Panc1 (cell line): Measurements from ENCODE around the gene GDF10. TPM values are rescaled to one million over a fixed set of nuclear protein-coding genes. Genes with fewer than 3 reads are reported as not detected.

Source experiments
- ATAC-seq: fragments of 200-7000 bp; cut with Tn5 transposase; 2 replicates; pipeline ENCODE4 v1.9.1; 2020; ENCODE audit warnings: mild to moderate bottlenecking, moderate library complexity
- BruUV-seq: library from RNA; stranded (reverse); fragments of 400-500 nt; replicated peaks from 2 replicates; lab custom pipeline; 2021; lab: Mats Ljungman, UMichigan
- CTCF ChIA-PET: fragments of 300-600 bp; sonication (Branson Sonifier 250); formaldehyde crosslinking; loops from one replicate; lab custom pipeline; 2022; ENCODE audit warnings: antibody characterized with exemption; lab: Charles Lee
- POLR2A ChIA-PET: fragments of 300-600 bp; sonication (Branson Sonifier 250); formaldehyde crosslinking; loops from one replicate; lab custom pipeline; 2022; ENCODE audit warnings: antibody characterized with exemption; lab: Charles Lee
- DNase-seq: peaks from one replicate; pipeline ENCODE4 v3.0.0-alpha.2; 2010; ENCODE audit warnings: low read depth, low spot score
- H3K27ac ChIP-seq: 2 replicates; pipeline ENCODE4 v1.5.1; 2011; ENCODE audit warnings: mild to moderate bottlenecking, low read length, inconsistent platforms
- H3K27me3 ChIP-seq: fragments of 200-500 bp; sonication (Bioruptor generic); 2 replicates; pipeline ENCODE4 v1.6.0; 2014; ENCODE audit warnings: low read length, inconsistent platforms; ENCODE audit not compliant: control insufficient read depth, insufficient read depth
- H3K36me3 ChIP-seq: fragments of 200-500 bp; sonication (Bioruptor generic); 2 replicates; pipeline ENCODE4 v1.5.1; 2014; ENCODE audit warnings: inconsistent platforms, mild to moderate bottlenecking, low read length, moderate library complexity; ENCODE audit not compliant: control insufficient read depth, insufficient read depth
- H3K4me1 ChIP-seq: 2 replicates; pipeline ENCODE4 v1.5.1; 2011; ENCODE audit warnings: inconsistent platforms, mild to moderate bottlenecking, low read length, moderate library complexity; ENCODE audit not compliant: control insufficient read depth, insufficient read depth
- H3K4me3 ChIP-seq, 2 experiments: 2 replicates each; pipeline ENCODE4 v1.5.1; 2011 to 2012; ENCODE audit warnings: low read depth in 2 of 2, low read length in 2 of 2, mild to moderate bottlenecking in 2 of 2, inconsistent platforms in 1 of 2, moderate library complexity in 1 of 2
- H3K9me3 ChIP-seq: fragments of 200-500 bp; sonication (Bioruptor generic); 2 replicates; pipeline ENCODE4 v1.5.1; 2014; ENCODE audit warnings: low read depth, mild to moderate bottlenecking, inconsistent platforms, low read length, moderate library complexity; ENCODE audit not compliant: control insufficient read depth, insufficient read depth
- POLR2AphosphoS5 ChIP-seq: IDR thresholded peaks from 2 replicates; pipeline ENCODE4 v1.6.1; 2012; ENCODE audit warnings: mild to moderate bottlenecking, low read depth, low read length, moderate library complexity
- SIN3A ChIP-seq: IDR thresholded peaks from 2 replicates; pipeline ENCODE4 v1.6.1; 2012; ENCODE audit warnings: low read depth, mild to moderate bottlenecking, low read length, moderate library complexity, borderline replicate concordance; ENCODE audit not compliant: insufficient read depth
- TCF7L2 ChIP-seq: IDR thresholded peaks from 2 replicates; pipeline ENCODE4 v1.6.1; 2011; ENCODE audit warnings: mild to moderate bottlenecking, low read depth, low read length, inconsistent platforms
- in situ Hi-C: cut with HindIII; loops from 2 replicates; pipeline ENCODE4 v1.10.0; 2016; ENCODE audit warnings: low sequenced_read_pairs, low pct_unique_long_range_greater_than_20kb
- intact Hi-C: fragments of 100-400 bp; cut with micrococcal nuclease; formaldehyde crosslinking; loops from one replicate; pipeline ENCODE4 v1.10.0; 2022; ENCODE audit not compliant: unreplicated experiment
- total RNA-seq: library from RNA; stranded (reverse); gene quantifications from one replicate; pipeline ENCODE4 v1.2.1, GENCODE V29; 2021; ENCODE audit not compliant: unreplicated experiment
- TF ChIP-seq, protein P1 (sequence below), 2 experiments: IDR thresholded peaks; 2 replicates each; pipeline ENCODE4 v1.6.1; 2011 to 2012; ENCODE audit warnings: low read depth in 2 of 2, control low read depth in 1 of 2, low read length in 1 of 2, mild to moderate bottlenecking in 1 of 2, moderate library complexity in 1 of 2; ENCODE audit not compliant: insufficient read depth in 1 of 2
- TF ChIP-seq, protein P2 (sequence below): fragments of 450-650 bp; IDR thresholded peaks from 2 replicates; pipeline ENCODE4 v1.5.1; 2017; ENCODE audit warnings: mild to moderate bottlenecking

GDF10 gene
- total RNA-seq, 1 experiment from 2014 or later: 1.2 TPM

DNA sequence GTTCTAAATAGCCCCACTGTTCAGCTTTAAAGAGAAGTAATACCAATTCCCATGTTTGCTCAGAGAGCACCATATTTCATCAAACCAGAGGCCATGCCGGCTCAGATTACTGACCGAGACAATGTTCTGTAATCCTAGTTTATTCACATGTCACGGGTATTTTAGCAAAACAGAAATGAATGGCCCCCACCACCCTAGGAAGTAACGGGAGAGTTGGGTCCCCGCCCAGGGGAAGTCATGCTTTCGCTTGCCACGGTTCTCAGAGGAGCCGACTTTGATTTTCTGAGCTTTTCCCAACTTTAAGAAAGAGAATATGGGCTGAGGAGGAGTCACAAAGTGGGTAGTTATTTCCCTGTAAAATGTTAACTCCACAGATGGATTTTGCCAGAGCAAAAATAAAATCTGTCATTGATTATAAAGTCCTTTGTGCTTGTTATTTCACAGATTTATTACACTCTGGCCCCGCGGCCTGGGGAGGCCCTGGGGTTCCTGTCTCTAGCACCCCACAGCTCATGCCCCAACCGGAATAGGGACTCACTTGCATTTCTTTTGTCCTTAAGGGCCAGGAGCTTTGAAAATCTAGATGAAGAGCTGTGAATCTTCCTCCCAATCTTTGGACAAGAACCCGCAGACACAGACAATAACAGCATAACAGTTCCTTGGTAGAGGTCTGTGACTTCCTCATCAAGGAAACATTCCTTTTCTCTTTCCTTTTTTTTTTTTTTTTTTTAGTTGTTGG is 3.7 kb upstream of the GDF10 start:
- no peaks in the 10 kb centered on the region for H3K9me3 ChIP-seq
- peaks cover 27% of the 10 kb centered on the region for H3K27me3 ChIP-seq
- ATAC-seq (no peak), DNase-seq (no peak)
- H3K27ac ChIP-seq: no peak overlapping the region
- in situ Hi-C loops (no loop called here), intact Hi-C loops (no loop called here)
- CTCF ChIA-PET: no interaction called here
- no peak overlapping the region for H3K4me3 ChIP-seq
- TF ChIP-seq POLR2AphosphoS5 (no peak), SIN3A (no peak), TCF7L2 (no peak)
- TF ChIP-seq, protein P1, sequence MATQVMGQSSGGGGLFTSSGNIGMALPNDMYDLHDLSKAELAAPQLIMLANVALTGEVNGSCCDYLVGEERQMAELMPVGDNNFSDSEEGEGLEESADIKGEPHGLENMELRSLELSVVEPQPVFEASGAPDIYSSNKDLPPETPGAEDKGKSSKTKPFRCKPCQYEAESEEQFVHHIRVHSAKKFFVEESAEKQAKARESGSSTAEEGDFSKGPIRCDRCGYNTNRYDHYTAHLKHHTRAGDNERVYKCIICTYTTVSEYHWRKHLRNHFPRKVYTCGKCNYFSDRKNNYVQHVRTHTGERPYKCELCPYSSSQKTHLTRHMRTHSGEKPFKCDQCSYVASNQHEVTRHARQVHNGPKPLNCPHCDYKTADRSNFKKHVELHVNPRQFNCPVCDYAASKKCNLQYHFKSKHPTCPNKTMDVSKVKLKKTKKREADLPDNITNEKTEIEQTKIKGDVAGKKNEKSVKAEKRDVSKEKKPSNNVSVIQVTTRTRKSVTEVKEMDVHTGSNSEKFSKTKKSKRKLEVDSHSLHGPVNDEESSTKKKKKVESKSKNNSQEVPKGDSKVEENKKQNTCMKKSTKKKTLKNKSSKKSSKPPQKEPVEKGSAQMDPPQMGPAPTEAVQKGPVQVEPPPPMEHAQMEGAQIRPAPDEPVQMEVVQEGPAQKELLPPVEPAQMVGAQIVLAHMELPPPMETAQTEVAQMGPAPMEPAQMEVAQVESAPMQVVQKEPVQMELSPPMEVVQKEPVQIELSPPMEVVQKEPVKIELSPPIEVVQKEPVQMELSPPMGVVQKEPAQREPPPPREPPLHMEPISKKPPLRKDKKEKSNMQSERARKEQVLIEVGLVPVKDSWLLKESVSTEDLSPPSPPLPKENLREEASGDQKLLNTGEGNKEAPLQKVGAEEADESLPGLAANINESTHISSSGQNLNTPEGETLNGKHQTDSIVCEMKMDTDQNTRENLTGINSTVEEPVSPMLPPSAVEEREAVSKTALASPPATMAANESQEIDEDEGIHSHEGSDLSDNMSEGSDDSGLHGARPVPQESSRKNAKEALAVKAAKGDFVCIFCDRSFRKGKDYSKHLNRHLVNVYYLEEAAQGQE (IDR thresholded peaks at IDR 0.05; ENCODE audit: insufficient read depth in 1 of 2, low read depth in 2 of 2, low read length in 1 of 2): no peak
- TF ChIP-seq, protein P2, sequence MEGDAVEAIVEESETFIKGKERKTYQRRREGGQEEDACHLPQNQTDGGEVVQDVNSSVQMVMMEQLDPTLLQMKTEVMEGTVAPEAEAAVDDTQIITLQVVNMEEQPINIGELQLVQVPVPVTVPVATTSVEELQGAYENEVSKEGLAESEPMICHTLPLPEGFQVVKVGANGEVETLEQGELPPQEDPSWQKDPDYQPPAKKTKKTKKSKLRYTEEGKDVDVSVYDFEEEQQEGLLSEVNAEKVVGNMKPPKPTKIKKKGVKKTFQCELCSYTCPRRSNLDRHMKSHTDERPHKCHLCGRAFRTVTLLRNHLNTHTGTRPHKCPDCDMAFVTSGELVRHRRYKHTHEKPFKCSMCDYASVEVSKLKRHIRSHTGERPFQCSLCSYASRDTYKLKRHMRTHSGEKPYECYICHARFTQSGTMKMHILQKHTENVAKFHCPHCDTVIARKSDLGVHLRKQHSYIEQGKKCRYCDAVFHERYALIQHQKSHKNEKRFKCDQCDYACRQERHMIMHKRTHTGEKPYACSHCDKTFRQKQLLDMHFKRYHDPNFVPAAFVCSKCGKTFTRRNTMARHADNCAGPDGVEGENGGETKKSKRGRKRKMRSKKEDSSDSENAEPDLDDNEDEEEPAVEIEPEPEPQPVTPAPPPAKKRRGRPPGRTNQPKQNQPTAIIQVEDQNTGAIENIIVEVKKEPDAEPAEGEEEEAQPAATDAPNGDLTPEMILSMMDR: no peak
- POLR2A ChIA-PET: no interaction called here
- no peaks in the 10 kb centered on the region for H3K36me3 ChIP-seq
- H3K4me1 ChIP-seq: peaks cover 5% of the 10 kb centered on the region; the same call in 1 of the 2 replicates
- no TSS peak for BruUV-seq

DNA sequence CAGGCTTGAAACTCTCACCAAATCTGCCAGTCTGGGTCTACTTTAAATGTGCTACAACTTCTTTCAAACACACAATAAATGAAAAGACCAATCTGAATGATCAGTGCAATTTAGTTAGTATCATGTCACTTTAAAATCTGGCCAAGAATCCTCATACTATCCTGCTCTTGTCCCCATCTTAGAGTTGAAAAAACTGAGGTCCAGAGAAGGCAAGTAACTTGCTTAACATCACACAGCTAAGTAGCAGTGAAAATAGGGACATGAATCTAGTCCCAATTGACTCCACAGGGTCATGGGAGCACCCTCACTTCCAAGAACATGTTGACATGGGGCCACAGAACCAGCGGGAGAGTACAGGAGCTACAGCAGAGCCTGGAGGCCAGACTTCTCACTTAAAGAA is 3.1 kb upstream of the GDF10 start:
- in situ Hi-C loops: no loop called here
- Histone ChIP-seq H3K27me3 (peaks cover 27% of the 10 kb centered on the region), H3K36me3 (no peaks in the 10 kb centered on the region), H3K4me3 (no peak overlapping the region), H3K4me1 (peaks cover 5% of the 10 kb centered on the region; the same call in 1 of the 2 replicates), H3K9me3 (no peaks in the 10 kb centered on the region), H3K27ac (no peak overlapping the region)
- DNase-seq (no peak), ATAC-seq (no peak)
- intact Hi-C loops: no loop called here
- ChIA-PET CTCF (no interaction called here), POLR2A (no interaction called here)
- TF ChIP-seq SIN3A (no peak), TCF7L2 (no peak)
- TF ChIP-seq, protein P1 (IDR thresholded peaks at IDR 0.05; ENCODE audit: insufficient read depth in 1 of 2, low read depth in 2 of 2, low read length in 1 of 2): no peak
- BruUV-seq: no TSS peak
